H1 (cell line): Measurements from ENCODE around the gene FBN1. TPM values are rescaled to one million over a fixed set of nuclear protein-coding genes. Genes with fewer than 3 reads are reported as not detected.

Experiments
- CTCF ChIA-PET: fragments of 300-600 bp; sonication (Branson Sonifier 250); formaldehyde crosslinking; loops from one replicate; lab custom pipeline; 2021; ENCODE audit not compliant: partially characterized antibody; lab: Charles Lee
- POLR2A ChIA-PET: fragments of 300-600 bp; sonication (Branson Sonifier 250); formaldehyde crosslinking; loops from one replicate; lab custom pipeline; 2021; ENCODE audit warnings: inconsistent platforms; ENCODE audit not compliant: partially characterized antibody; lab: Charles Lee
- DNase-seq, 2 experiments: peaks; one replicate each; pipeline versions ENCODE4 v3.0.0 to v3.0.0-alpha.2; 2010 to 2022; ENCODE audit warnings: low spot score in 2 of 2, low read depth in 1 of 2, mixed read lengths in 1 of 2
- FAIRE-seq: peaks from 2 replicates; lab custom pipeline; 2011; peaks lifted over from hg19 to GRCh38; lab: Jason Lieb, UNC
- H2AFZ ChIP-seq: 2 replicates; pipeline ENCODE4 v1.8.1; 2012; ENCODE audit warnings: low read length, inconsistent platforms
- H2AK5ac ChIP-seq: 2 replicates; pipeline ENCODE4 v1.6.1; 2013; ENCODE audit warnings: low read depth, low read length
- H2BK120ac ChIP-seq: replicated peaks from 2 replicates; pipeline ENCODE3; 2013; ENCODE audit warnings: low read depth, low read length, inconsistent platforms
- H2BK12ac ChIP-seq: 2 replicates; pipeline ENCODE4 v1.6.1; 2013; ENCODE audit warnings: low read depth, low read length
- H2BK15ac ChIP-seq: 2 replicates; pipeline ENCODE4 v1.6.1; 2013; ENCODE audit warnings: low read length
- H2BK20ac ChIP-seq: 2 replicates; pipeline ENCODE4 v1.6.1; 2013; ENCODE audit warnings: low read length
- H2BK5ac ChIP-seq: 2 replicates; pipeline ENCODE4 v1.6.1; 2013; ENCODE audit warnings: low read depth, low read length
- H3K14ac ChIP-seq: 2 replicates; pipeline ENCODE4 v1.6.1; 2013; ENCODE audit warnings: inconsistent platforms; ENCODE audit not compliant: insufficient read length
- H3K18ac ChIP-seq: 2 replicates; pipeline ENCODE4 v1.6.1; 2013; ENCODE audit warnings: low read length; ENCODE audit errors: extremely low read depth
- H3K23ac ChIP-seq: 2 replicates; pipeline ENCODE4 v1.6.1; 2013; ENCODE audit warnings: inconsistent platforms; ENCODE audit not compliant: insufficient read length
- H3K23me2 ChIP-seq: 2 replicates; pipeline ENCODE4 v1.6.1; 2013; ENCODE audit warnings: low read depth, low read length
- H3K27ac ChIP-seq: 2 replicates; pipeline ENCODE4 v1.6.1; 2011; ENCODE audit warnings: low read depth, low read length, inconsistent platforms
- H3K27me3 ChIP-seq, 4 experiments: replicated peaks in 1 of 4; 1 replicate in 1 of 4; 2 replicates in 3 of 4; pipeline versions ENCODE4 v1.6.1 to v1.8.1; 2011 to 2013; ENCODE audit warnings: low read length in 3 of 4, mild to moderate bottlenecking in 3 of 4, inconsistent platforms in 2 of 4, mixed read lengths in 2 of 4, moderate library complexity in 1 of 4; ENCODE audit not compliant: control insufficient read depth in 3 of 4, insufficient read depth in 3 of 4; ENCODE audit errors: extremely low read depth in 1 of 4
- H3K36me3 ChIP-seq, 4 experiments: 2 replicates each; pipeline versions ENCODE4 v1.6.1 to v1.8.1; 2011 to 2013; ENCODE audit warnings: mild to moderate bottlenecking in 4 of 4, low read length in 3 of 4, moderate library complexity in 2 of 4, control low read depth in 1 of 4, inconsistent platforms in 1 of 4; ENCODE audit not compliant: insufficient read depth in 4 of 4, control insufficient read depth in 2 of 4
- H3K4ac ChIP-seq: replicated peaks from 2 replicates; pipeline ENCODE3; 2013; ENCODE audit warnings: low read length, low read depth, mixed read lengths, inconsistent platforms; ENCODE audit not compliant: insufficient read length
- H3K4me1 ChIP-seq, 4 experiments: replicated peaks in 1 of 4; 1 replicate in 1 of 4; 2 replicates in 3 of 4; pipeline versions ENCODE4 v1.6.1 to v1.8.1; 2011 to 2013; ENCODE audit warnings: low read length in 3 of 4, inconsistent platforms in 2 of 4, mixed read lengths in 1 of 4; ENCODE audit not compliant: insufficient read depth in 4 of 4, control insufficient read depth in 3 of 4
- H3K4me2 ChIP-seq, 2 experiments: 2 replicates each; pipeline versions ENCODE4 v1.6.1 to v1.8.1; 2011 to 2013; ENCODE audit warnings: low read depth in 2 of 2, low read length in 2 of 2, control low read depth in 1 of 2, inconsistent platforms in 1 of 2, mild to moderate bottlenecking in 1 of 2; ENCODE audit not compliant: insufficient read depth in 1 of 2
- H3K4me3 ChIP-seq, 4 experiments: fragments of 200-600, 300-600 bp in 1 of 4; sonication (generic), shearing (Covaris generic), sonication (Bioruptor Twin) in 1 of 4; 2 replicates each; pipeline versions ENCODE4 v1.5.1 to v1.8.1; 2011 to 2016; ENCODE audit warnings: low read length in 4 of 4, low read depth in 3 of 4, control low read depth in 2 of 4, inconsistent platforms in 2 of 4, mild to moderate bottlenecking in 2 of 4, mixed read lengths in 1 of 4, moderate library complexity in 1 of 4; ENCODE audit not compliant: insufficient read depth in 2 of 4; ENCODE audit errors: extremely low read depth in 1 of 4
- H3K56ac ChIP-seq: replicated peaks from 2 replicates; pipeline ENCODE3; 2013; ENCODE audit warnings: low read depth, mild to moderate bottlenecking, mixed read lengths, low read length, inconsistent platforms; ENCODE audit not compliant: insufficient read length
- H3K79me1 ChIP-seq: 2 replicates; pipeline ENCODE4 v1.6.1; 2013; ENCODE audit warnings: low read depth, low read length, control low read depth
- H3K79me2 ChIP-seq, 2 experiments: 2 replicates each; pipeline versions ENCODE4 v1.6.1 to v1.8.1; 2012 to 2013; ENCODE audit warnings: low read length in 2 of 2, mild to moderate bottlenecking in 2 of 2, inconsistent platforms in 1 of 2; ENCODE audit not compliant: insufficient read depth in 2 of 2, control insufficient read depth in 1 of 2
- H3K9ac ChIP-seq, 4 experiments: replicated peaks in 1 of 4; 1 replicate in 1 of 4; 2 replicates in 3 of 4; pipeline versions ENCODE4 v1.6.1 to v1.8.1; 2011 to 2013; ENCODE audit warnings: low read depth in 3 of 4, low read length in 3 of 4, control low read depth in 2 of 4, mild to moderate bottlenecking in 2 of 4, moderate library complexity in 2 of 4, inconsistent platforms in 1 of 4; ENCODE audit errors: extremely low read depth in 1 of 4
- H3K9me3 ChIP-seq, 2 experiments: 2 replicates each; pipeline versions ENCODE4 v1.6.1 to v1.8.1; 2012 to 2013; ENCODE audit warnings: mild to moderate bottlenecking in 2 of 2, moderate library complexity in 2 of 2, control low read depth in 1 of 2, inconsistent platforms in 1 of 2, low read depth in 1 of 2, low read length in 1 of 2, mixed read lengths in 1 of 2; ENCODE audit not compliant: insufficient read depth in 2 of 2
- H4K20me1 ChIP-seq, 2 experiments: replicated peaks in 1 of 2; 2 replicates each; pipeline versions ENCODE3 to v1.8.1; 2011 to 2013; ENCODE audit warnings: inconsistent platforms in 2 of 2, low read length in 2 of 2, mild to moderate bottlenecking in 1 of 2; ENCODE audit not compliant: insufficient read depth in 2 of 2, control insufficient read depth in 1 of 2
- H4K5ac ChIP-seq: 2 replicates; pipeline ENCODE4 v1.6.1; 2013; ENCODE audit warnings: low read length, low read depth, mixed read lengths, inconsistent platforms; ENCODE audit not compliant: insufficient read length
- H4K8ac ChIP-seq: 2 replicates; pipeline ENCODE4 v1.8.0; 2013; ENCODE audit warnings: mild to moderate bottlenecking, moderate library complexity, low read length, inconsistent platforms; ENCODE audit not compliant: insufficient read depth; ENCODE audit errors: extremely low read depth
- H4K91ac ChIP-seq: replicated peaks from 2 replicates; pipeline ENCODE3; 2013; ENCODE audit warnings: low read length, mixed read lengths, inconsistent platforms; ENCODE audit not compliant: insufficient read length
- ATF3 ChIP-seq: IDR thresholded peaks from 2 replicates; pipeline ENCODE4 v1.6.1; 2011; ENCODE audit warnings: low read depth, mild to moderate bottlenecking, low read length; ENCODE audit not compliant: insufficient read depth
- CBX8 ChIP-seq: fragments of 300-800, 300-1000 bp; sonication (generic); IDR thresholded peaks from 2 replicates; pipeline ENCODE4 v1.7.1; 2016; ENCODE audit warnings: low read depth, low read length, borderline replicate concordance
- HDAC6 ChIP-seq: IDR thresholded peaks from one replicate; pipeline ENCODE4 v1.7.1; 2012; ENCODE audit warnings: low read depth, mild to moderate bottlenecking, inconsistent platforms, low read length, moderate library complexity
- POLR2AphosphoS5 ChIP-seq: IDR thresholded peaks from 2 replicates; pipeline ENCODE4 v1.6.1; 2011; ENCODE audit warnings: low read depth, low read length
- RNF2 ChIP-seq: fragments of 200-900, 300-1000 bp; sonication (generic); IDR thresholded peaks from 2 replicates; pipeline ENCODE4 v1.7.1; 2016; ENCODE audit warnings: borderline replicate concordance, low read depth, mild to moderate bottlenecking, antibody characterized with exemption, low read length; ENCODE audit not compliant: poor library complexity, severe bottlenecking; ENCODE audit errors: missing control alignments
- SUZ12 ChIP-seq: fragments of 200-600 bp; sonication (generic); IDR thresholded peaks from 2 replicates; pipeline ENCODE4 v1.6.1; 2012; ENCODE audit warnings: mild to moderate bottlenecking, inconsistent platforms, low read length, moderate library complexity, mixed read lengths
- WGBS, 2 experiments: shearing (Covaris generic) in 1 of 2; methylation state at CpG; one replicate each; pipeline versions ENCODE4 v1.1.6 to v1.1.7; 2013 to 2015; ENCODE audit warnings: low lambda C conversion rate in 2 of 2, mixed read lengths in 2 of 2, inconsistent platforms in 1 of 2, low coverage in 1 of 2, missing lambda C conversion rate in 1 of 2; ENCODE audit not compliant: insufficient replicate concordance in 2 of 2, insufficient coverage in 1 of 2, insufficient read length in 1 of 2; ENCODE audit errors: extremely low coverage in 1 of 2, missing lambda C conversion rate in 1 of 2; 5-methylcytosine and 5-hydroxymethylcytosine counted together
- polyA plus RNA-seq, 7 experiments: library from polyadenylated mRNA; depleted of rRNA in 3 of 7; stranded (reverse) in 5 of 7; unstranded in 2 of 7; fragments of >200 nt in 5 of 7; fragments of 200-250 nt in 2 of 7; gene quantifications; 1 replicate in 5 of 7; 2 replicates in 1 of 7; 4 replicates in 1 of 7; pipeline versions ENCODE4 v1.2.1 to v1.2.3, GENCODE V29; 2011 to 2013; ENCODE audit warnings: missing spikeins in 2 of 7, mixed read lengths in 2 of 7
- total RNA-seq: library from RNA; stranded (reverse); fragmentation: NEBNext Ultra II Directional; extraction: Animal tissue kit (Norgen Biotek cat#: 25700); gene quantifications from 2 replicates; pipeline ENCODE4 v1.2.1, GENCODE V29; 2021

The FBN1 gene
- total and polyA plus RNA-seq, 2 of the 8 experiments (the other 6 are each of a cell fraction or from before 2014, with no cell fraction given) = 3.0 to 4.0 TPM

DNA sequence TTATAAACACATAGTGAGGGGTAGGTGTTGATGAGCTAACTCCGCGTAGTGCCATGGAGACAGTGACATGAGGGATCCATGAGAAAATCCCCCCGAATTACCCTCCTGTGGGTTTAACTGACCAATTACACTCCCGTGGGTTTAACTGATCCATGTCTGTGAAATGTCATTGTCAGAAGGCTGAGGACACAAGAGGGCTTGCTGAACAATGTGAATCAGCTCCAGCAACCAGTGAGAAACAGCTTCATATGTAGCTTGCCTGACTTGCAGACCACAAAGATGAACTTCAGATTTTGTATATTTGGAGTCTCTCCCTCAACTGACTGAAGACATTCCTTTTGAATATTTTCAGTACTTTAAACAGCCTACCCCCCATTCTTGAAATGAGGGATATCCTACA is 144.9 kb downstream of the FBN1 start:
- Histone ChIP-seq H3K9me3 (no peaks in the 10 kb centered on the region), H3K79me1 (no peaks in the 10 kb centered on the region), H2BK120ac (no peak overlapping the region), H3K23ac (no peak overlapping the region), H4K8ac (no peak overlapping the region), H3K14ac (no peak overlapping the region), H2BK15ac (no peak overlapping the region), H3K27ac (no peak overlapping the region), H3K9ac (no peak overlapping the region), H2AK5ac (no peak overlapping the region), H3K23me2 (no peaks in the 10 kb centered on the region; the same call in none of the 2 replicates), H3K79me2 (no peaks in the 10 kb centered on the region), H2BK20ac (no peak overlapping the region), H3K4me2 (no peak overlapping the region), H3K18ac (no peak overlapping the region), H3K36me3 (no peaks in the 10 kb centered on the region), H2BK5ac (no peak overlapping the region), H3K4me1 (no peaks in the 10 kb centered on the region), H3K56ac (no peak overlapping the region), H3K4ac (no peak overlapping the region), H3K4me3 (no peak overlapping the region), H2BK12ac (no peak overlapping the region), H2AFZ (no peak overlapping the region), H3K27me3 (no peaks in the 10 kb centered on the region), H4K91ac (no peak overlapping the region), H4K20me1 (no peaks in the 10 kb centered on the region), H4K5ac (no peak overlapping the region)
- POLR2A ChIA-PET = no interaction called here
- CTCF ChIA-PET = interaction anchor here (1.5 kb wide), 1 partner anchor 19 kb away, joined by 5 read pairs; no protein-coding TSS in a partner anchor
- FAIRE-seq = no peak
- DNase-seq = no peak
- 96% methylated on average over 4 of the region's 4 CpGs; no CpG with 5 or more reads in 1 of the 2 experiments for WGBS, 2 experiments
- no peak for TF ChIP-seq SUZ12
- no peak for TF ChIP-seq ATF3
- TF ChIP-seq CBX8 = no peak
- no peak for TF ChIP-seq HDAC6
- no peak for TF ChIP-seq POLR2AphosphoS5
- no peak for TF ChIP-seq RNF2
